Esophagus muscularis mucosa (tissue), 4 donors: Measurements from ENCODE around the gene RGMA. TPM values are rescaled to one million over a fixed set of nuclear protein-coding genes. Genes with fewer than 3 reads are reported as not detected.

Experiments used
- DNase-seq: peaks from one replicate; pipeline ENCODE4 v3.0.0-alpha.2; 2017; ENCODE audit errors: extremely low spot score
- H3K27ac ChIP-seq, 4 donors: fragments of 200-600 bp; sonication (generic); replicated peaks in 1 of 4; 1 replicate in 3 of 4; 2 replicates in 1 of 4; pipeline ENCODE4 v1.5.1; 2016 to 2019; ENCODE audit warnings: mild to moderate bottlenecking in 1 of 4
- H3K27me3 ChIP-seq, 4 donors: fragments of 200-600 bp; sonication (generic); one replicate each; pipeline versions ENCODE4 v1.5.1 to v1.6.0; 2016 to 2019
- H3K36me3 ChIP-seq, 4 donors: fragments of 200-600 bp; sonication (generic); one replicate each; pipeline ENCODE4 v1.5.1; 2016 to 2019
- H3K4me1 ChIP-seq, 4 donors: fragments of 200-600 bp; sonication (generic); one replicate each; pipeline ENCODE4 v1.5.1; 2016 to 2019
- H3K4me3 ChIP-seq, 4 donors: fragments of 200-600 bp; sonication (generic); 1 replicate in 2 of 4; 2 replicates in 2 of 4; pipeline ENCODE4 v1.5.1; 2016 to 2019; ENCODE audit warnings: mild to moderate bottlenecking in 4 of 4, moderate library complexity in 1 of 4
- H3K9me3 ChIP-seq, 4 donors: fragments of 200-600 bp; sonication (generic); 1 replicate in 3 of 4; 2 replicates in 1 of 4; pipeline ENCODE4 v1.5.1; 2016 to 2019
- EP300 ChIP-seq: sonication (generic); formaldehyde crosslinking; IDR thresholded peaks from one replicate; pipeline ENCODE4 v1.6.1; 2017; ENCODE audit warnings: antibody characterized with exemption
- POLR2A ChIP-seq: fragments of 450-650 bp; IDR thresholded peaks from one replicate; pipeline ENCODE4 v1.6.1; 2017; ENCODE audit warnings: antibody characterized with exemption, moderate library complexity, mild to moderate bottlenecking, low read depth
- POLR2AphosphoS5 ChIP-seq, 2 donors: sonication (generic); formaldehyde crosslinking; IDR thresholded peaks; one replicate each; pipeline ENCODE4 v1.6.1; 2017; ENCODE audit warnings: antibody characterized with exemption in 2 of 2
- WGBS: methylation state at CpG from one replicate; pipeline ENCODE4 v1.1.5; 2018; 5-methylcytosine and 5-hydroxymethylcytosine counted together
- intact Hi-C: fragments of 100-400 bp; cut with DNase I; formaldehyde crosslinking; loops from one replicate; pipeline ENCODE4 v1.15.1; 2023
- total RNA-seq, 4 donors: library from RNA; depleted of rRNA; stranded (reverse); fragments of >200 nt; gene quantifications; one replicate each; pipeline versions ENCODE4 v1.1.0 to v1.2.1, GENCODE V29; 2016
- TF ChIP-seq, protein P1 (sequence below), 3 experiments: fragments of 200-600 bp in 2 of 3; fragments of 450-650 bp in 1 of 3; sonication (generic) in 2 of 3; IDR thresholded peaks; one replicate each; pipeline ENCODE4 v1.5.1; 2017 to 2019; ENCODE audit warnings: antibody characterized with exemption in 3 of 3, mild to moderate bottlenecking in 2 of 3, moderate library complexity in 1 of 3

Gene RGMA
- total RNA-seq, 4 donors from 2014 or later = 101 to 312 (median 188) TPM

DNA sequence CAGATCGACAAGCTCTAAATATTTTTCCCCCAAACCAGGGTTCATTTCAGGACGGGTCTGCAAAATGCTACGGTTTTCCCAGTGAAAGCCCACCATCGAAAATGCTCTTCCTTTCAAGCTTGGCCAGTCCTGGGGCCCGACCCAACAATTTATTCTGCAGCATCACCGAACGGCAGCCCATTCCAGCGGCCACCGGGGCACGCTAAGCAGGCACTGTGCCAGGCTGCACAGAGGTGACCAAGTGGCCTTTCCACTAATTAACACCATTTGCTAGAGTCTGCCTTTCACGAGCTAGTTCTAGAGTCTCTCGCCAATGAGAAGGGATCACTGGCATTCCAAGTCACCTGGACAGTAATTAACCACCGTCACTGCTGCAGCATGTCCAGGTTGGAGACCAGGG is 14.4 kb downstream of the RGMA start:
- no peak for DNase-seq
- Histone ChIP-seq H3K9me3 (no peaks in the 10 kb centered on the region), H3K36me3 (no peaks in the 10 kb centered on the region), H3K4me1 (peaks cover 10 to 85% (median 73%) of the 10 kb centered on the region in 4 donors), H3K4me3 (no peak overlapping the region), H3K27ac (peak overlapping the region; percentile 95 to 98 (median 97)), H3K27me3 (peaks cover 0 to 15% (median 0%) of the 10 kb centered on the region in 4 donors)
- TF ChIP-seq EP300 (no peak), POLR2A (no peak), POLR2AphosphoS5 (IDR thresholded peaks at IDR 0.05) (no peak)
- TF ChIP-seq, protein P1, sequence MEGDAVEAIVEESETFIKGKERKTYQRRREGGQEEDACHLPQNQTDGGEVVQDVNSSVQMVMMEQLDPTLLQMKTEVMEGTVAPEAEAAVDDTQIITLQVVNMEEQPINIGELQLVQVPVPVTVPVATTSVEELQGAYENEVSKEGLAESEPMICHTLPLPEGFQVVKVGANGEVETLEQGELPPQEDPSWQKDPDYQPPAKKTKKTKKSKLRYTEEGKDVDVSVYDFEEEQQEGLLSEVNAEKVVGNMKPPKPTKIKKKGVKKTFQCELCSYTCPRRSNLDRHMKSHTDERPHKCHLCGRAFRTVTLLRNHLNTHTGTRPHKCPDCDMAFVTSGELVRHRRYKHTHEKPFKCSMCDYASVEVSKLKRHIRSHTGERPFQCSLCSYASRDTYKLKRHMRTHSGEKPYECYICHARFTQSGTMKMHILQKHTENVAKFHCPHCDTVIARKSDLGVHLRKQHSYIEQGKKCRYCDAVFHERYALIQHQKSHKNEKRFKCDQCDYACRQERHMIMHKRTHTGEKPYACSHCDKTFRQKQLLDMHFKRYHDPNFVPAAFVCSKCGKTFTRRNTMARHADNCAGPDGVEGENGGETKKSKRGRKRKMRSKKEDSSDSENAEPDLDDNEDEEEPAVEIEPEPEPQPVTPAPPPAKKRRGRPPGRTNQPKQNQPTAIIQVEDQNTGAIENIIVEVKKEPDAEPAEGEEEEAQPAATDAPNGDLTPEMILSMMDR (IDR thresholded peaks at IDR 0.05) = no peak
- 67% methylated on average over 11 of the region's 13 CpGs for WGBS
- intact Hi-C loops = no loop called here

DNA sequence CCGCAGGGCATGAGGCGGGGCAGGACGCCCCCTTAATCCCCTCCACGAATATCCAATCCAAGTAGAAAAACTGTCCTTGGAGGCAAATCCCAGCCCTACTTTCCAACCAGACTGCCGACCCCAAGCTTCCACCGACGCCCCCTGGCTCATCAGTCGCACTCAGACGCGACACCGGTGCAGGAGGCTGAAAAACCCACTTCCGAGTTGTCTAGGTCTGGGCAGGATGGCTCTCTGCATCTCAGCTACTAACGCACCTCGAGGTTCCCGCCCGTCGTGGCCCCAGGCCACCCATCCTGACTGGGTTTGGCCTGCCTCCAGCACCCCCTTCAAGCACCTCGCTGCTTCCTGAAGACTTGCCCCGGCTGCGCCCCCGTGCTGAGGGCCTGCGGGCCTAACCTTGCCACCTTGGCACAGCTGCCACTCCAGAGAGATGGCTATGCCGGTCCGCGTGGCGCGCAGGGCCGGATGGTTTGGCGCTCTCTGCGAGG is 15.5 kb downstream of the RGMA start:
- H3K9me3 ChIP-seq = no peaks in the 10 kb centered on the region
- H3K4me3 ChIP-seq = peak overlapping the region; percentile 74 to 96 (median 88)
- H3K4me1 ChIP-seq = peaks cover 8 to 85% (median 75%) of the 10 kb centered on the region in 4 donors
- H3K36me3 ChIP-seq = no peaks in the 10 kb centered on the region
- WGBS = 5% methylated on average over 18 of the region's 30 CpGs
- intact Hi-C loops = no loop called here
- DNase-seq = no peak
- TF ChIP-seq EP300 (no peak), POLR2A (no peak), POLR2AphosphoS5 (IDR thresholded peaks at IDR 0.05) (peak in 1 of 2 donors; percentile 13)
- H3K27ac ChIP-seq = peak overlapping the region; percentile 95 to 98 (median 97)
- H3K27me3 ChIP-seq = peaks cover 0 to 15% (median 0%) of the 10 kb centered on the region in 4 donors

DNA sequence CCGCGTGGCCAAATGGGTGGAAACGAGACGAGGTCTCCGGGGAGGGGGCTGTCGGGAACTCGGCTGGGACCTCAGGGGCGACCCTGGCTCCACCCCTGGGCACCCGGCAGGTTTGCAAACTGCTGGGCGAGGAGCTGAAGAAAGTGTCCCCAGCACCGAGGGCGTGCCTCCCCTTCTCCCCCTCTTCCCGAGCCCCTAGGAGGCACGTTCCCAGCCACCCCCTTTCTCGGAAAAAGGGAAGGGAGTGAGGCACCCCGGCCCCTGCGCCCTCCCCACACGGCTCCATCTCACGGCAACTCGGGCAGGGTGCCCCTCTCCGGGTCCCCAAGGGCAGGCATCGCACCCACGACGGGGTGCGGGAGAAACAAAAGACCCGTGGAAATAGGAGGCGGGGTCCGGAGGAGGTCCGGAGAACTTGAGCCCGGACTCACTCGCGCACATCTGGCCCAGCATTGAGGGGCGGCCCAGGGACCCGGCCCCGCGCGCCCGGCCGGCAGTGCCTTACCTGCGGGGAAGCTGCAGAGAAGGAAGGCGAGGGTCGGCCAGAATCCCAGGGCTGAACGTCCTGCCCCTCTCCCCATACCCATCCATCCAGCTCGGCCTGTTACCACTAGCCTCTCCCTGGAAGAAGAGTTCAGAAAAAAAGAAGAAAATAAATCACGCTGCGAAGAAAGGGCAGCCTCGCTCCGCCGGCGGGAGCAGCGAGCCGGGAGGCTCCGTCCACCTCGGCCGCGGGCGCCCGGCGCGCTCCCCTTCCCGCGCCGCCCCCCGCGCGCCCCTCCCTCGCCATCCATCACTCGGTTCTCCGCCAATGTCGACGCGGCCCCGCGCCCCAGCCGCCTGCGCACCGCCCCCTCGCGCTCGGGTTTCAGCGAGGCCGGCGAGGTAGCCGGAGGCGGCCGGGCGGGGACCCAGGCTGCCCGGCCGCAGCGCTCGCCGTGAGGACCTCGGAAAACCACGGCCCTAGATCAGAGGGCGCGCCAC is 16.3 kb downstream of the RGMA start:
- H3K36me3 ChIP-seq = no peaks in the 10 kb centered on the region
- H3K27me3 ChIP-seq = peaks cover 0 to 15% (median 0%) of the 10 kb centered on the region in 4 donors
- intact Hi-C loops = no loop called here
- H3K9me3 ChIP-seq = no peaks in the 10 kb centered on the region
- H3K4me1 ChIP-seq = peaks cover 16 to 85% (median 75%) of the 10 kb centered on the region in 4 donors
- DNase-seq = no peak
- peak overlapping the region; percentile 74 to 96 (median 88) for H3K4me3 ChIP-seq
- WGBS = 0% methylated on average over 18 of the region's 96 CpGs
- H3K27ac ChIP-seq = peak overlapping the region; percentile 95 to 98 (median 97)
- TF ChIP-seq POLR2AphosphoS5 (IDR thresholded peaks at IDR 0.05) (peak; percentile 65 to 90), POLR2A (peak; percentile 36), EP300 (no peak)
- TF ChIP-seq, protein P1 (IDR thresholded peaks at IDR 0.05) = peak in 1 of 3 experiments; percentile 16

DNA sequence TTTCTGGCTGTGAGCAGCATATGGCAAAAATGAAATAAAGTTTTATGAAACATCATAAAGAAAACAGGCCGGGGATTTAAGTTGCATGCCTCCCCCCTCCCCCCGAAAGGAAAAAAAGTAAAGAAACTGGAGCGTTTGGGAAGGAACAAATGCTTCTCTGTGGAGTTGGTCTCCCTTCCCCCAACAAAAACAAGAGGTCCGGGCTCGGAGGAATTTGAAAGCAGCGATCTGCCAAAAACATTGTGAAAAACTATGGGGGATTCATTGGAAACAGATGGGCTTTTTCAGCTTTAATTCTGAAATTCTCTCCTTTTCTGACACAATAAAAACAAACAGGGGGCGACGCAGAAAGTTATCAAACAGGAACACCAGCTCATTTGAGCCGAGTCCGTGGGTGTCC is 17.0 kb downstream of the RGMA start:
- Histone ChIP-seq H3K9me3 (no peaks in the 10 kb centered on the region), H3K4me3 (peak overlapping the region; percentile 74 to 96 (median 88)), H3K27ac (peak overlapping the region; percentile 95 to 98 (median 97)), H3K27me3 (peaks cover 0 to 15% (median 0%) of the 10 kb centered on the region in 4 donors), H3K36me3 (no peaks in the 10 kb centered on the region), H3K4me1 (peaks cover 22 to 85% (median 75%) of the 10 kb centered on the region in 4 donors)
- DNase-seq = no peak
- intact Hi-C loops = no loop called here
- TF ChIP-seq, protein P1 (IDR thresholded peaks at IDR 0.05) = peak in 1 of 3 experiments; percentile 7
- TF ChIP-seq EP300 = no peak
- WGBS = 1% methylated on average over 10 of the region's 10 CpGs

DNA sequence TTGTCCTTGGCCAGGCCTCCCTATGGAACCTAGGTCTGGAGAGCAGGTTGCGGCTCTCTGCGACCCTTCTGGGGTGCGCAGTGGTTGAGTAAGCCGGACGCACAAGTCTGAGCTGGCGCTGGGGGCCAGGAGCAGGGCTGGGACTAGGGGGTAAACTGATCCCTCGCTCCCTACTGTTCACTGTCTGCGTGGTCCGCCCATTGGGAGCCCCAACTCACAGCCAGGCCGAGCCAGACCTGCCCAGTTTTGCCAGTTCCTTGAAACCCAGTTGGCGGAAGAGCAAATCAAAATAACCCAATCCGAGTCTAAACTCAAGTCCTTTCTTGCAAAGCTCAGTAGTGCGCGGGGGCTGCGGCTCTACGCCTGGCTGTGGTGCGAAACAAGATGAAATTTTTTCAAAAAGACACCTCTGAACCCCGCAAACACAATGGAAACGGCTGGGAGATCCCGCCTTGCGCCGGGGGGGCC is 17.5 kb downstream of the RGMA start:
- Histone ChIP-seq H3K9me3 (no peaks in the 10 kb centered on the region), H3K27ac (peak overlapping the region; percentile 95 to 98 (median 97)), H3K27me3 (peaks cover 0 to 15% (median 0%) of the 10 kb centered on the region in 4 donors), H3K4me1 (peaks cover 22 to 85% (median 75%) of the 10 kb centered on the region in 4 donors), H3K4me3 (peak overlapping the region; percentile 74 to 96 (median 88)), H3K36me3 (no peaks in the 10 kb centered on the region)
- peak in 1 of 2 donors; percentile 58 for TF ChIP-seq POLR2AphosphoS5 (IDR thresholded peaks at IDR 0.05)
- TF ChIP-seq, protein P1 (IDR thresholded peaks at IDR 0.05) = no peak
- 12% methylated on average over 19 of the region's 22 CpGs for WGBS
- DNase-seq = no peak
- intact Hi-C loops = no loop called here
